ENCODE measurements around the gene TNIP2.

The TNIP2 gene

GRCh38 chr4:2755821-2756690, at the start of gene TNIP2:
TSS of gene TNIP2 (minus strand) at chr4:2756336. CDS start at chr4:2756289, 47 bp downstream.
- no peak for FAIRE-seq

GRCh38 chr4:2804973-2805501, 48.9 kb upstream of the TNIP2 start:
- no peak for FAIRE-seq

GRCh38 chr4:2804449-2804972, 48.4 kb upstream of the TNIP2 start:
- no peak for FAIRE-seq

GRCh38 chr4:2803624-2804448, 47.7 kb upstream of the TNIP2 start:
- FAIRE-seq: no peak

- no peak for FAIRE-seq
Observed at GRCh38 chr4:2802618-2803531, 46.7 kb upstream of the TNIP2 start.

- no peak for FAIRE-seq
Observed at GRCh38 chr4:2800691-2801596, 44.8 kb upstream of the TNIP2 start.

- FAIRE-seq: no peak
Observed at GRCh38 chr4:2799971-2800690, 44.0 kb upstream of the TNIP2 start.

GRCh38 chr4:2799224-2799911, 43.2 kb upstream of the TNIP2 start:
- no peak for FAIRE-seq

- FAIRE-seq: no peak
Observed at GRCh38 chr4:2798399-2799223, 42.5 kb upstream of the TNIP2 start.

GRCh38 chr4:2797545-2798305, 41.6 kb upstream of the TNIP2 start:
- FAIRE-seq: no peak

- FAIRE-seq: no peak
Observed at GRCh38 chr4:2796849-2797544, 40.9 kb upstream of the TNIP2 start.

GRCh38 chr4:2795893-2796848, 40.0 kb upstream of the TNIP2 start:
- no peak for FAIRE-seq

- no peak for FAIRE-seq
Observed at GRCh38 chr4:2795300-2795892, 39.3 kb upstream of the TNIP2 start.

- FAIRE-seq: no peak
Observed at GRCh38 chr4:2794486-2795299, 38.6 kb upstream of the TNIP2 start.
